Embryonic facial prominence (tissue), 1 donor: Measurements from ENCODE around the gene HRG.

Experiments
- DNase-seq: peaks from one replicate; pipeline ENCODE4 v3.0.0-alpha.2; 2016; ENCODE audit errors: extremely low spot score

The HRG gene

GRCh38 chr3:186637686-186638085 lies 28.1 kb upstream of the HRG start:
- no peak for DNase-seq

GRCh38 chr3:186638259-186638658 lies 27.6 kb upstream of the HRG start:
- DNase-seq, result no peak

- DNase-seq, result no peak
Observed at GRCh38 chr3:186639778-186640472, 25.9 kb upstream of the HRG start, which contains the start of gene FETUB. Gene FETUB, plus strand, starts transcription at chr3:186640399. Its CDS starts 62 bp downstream, at chr3:186640461.

GRCh38 chr3:186640473-186640818 lies 25.4 kb upstream of the HRG start:
- no peak for DNase-seq

GRCh38 chr3:186640929-186641328 lies 24.9 kb upstream of the HRG start:
- no peak for DNase-seq

- no peak for DNase-seq
Observed at GRCh38 chr3:186642014-186642413, 23.8 kb upstream of the HRG start.

- DNase-seq, result no peak
Observed at GRCh38 chr3:186643493-186643892, 22.3 kb upstream of the HRG start.

- no peak for DNase-seq
Observed at GRCh38 chr3:186644683-186645082, 21.1 kb upstream of the HRG start.

- DNase-seq, result no peak
Observed at GRCh38 chr3:186646106-186646505, 19.7 kb upstream of the HRG start.

GRCh38 chr3:186646841-186647240 lies 19.0 kb upstream of the HRG start:
- DNase-seq, result no peak

GRCh38 chr3:186648851-186649250 lies 17.0 kb upstream of the HRG start:
- DNase-seq, result no peak

- DNase-seq, result no peak
Observed at GRCh38 chr3:186651678-186652215, 14.1 kb upstream of the HRG start.

GRCh38 chr3:186653080-186653707 lies 12.6 kb upstream of the HRG start:
- DNase-seq, result no peak

GRCh38 chr3:186653984-186654383 lies 11.8 kb upstream of the HRG start:
- DNase-seq, result no peak

GRCh38 chr3:186663361-186664118 lies 2.3 kb upstream of the HRG start:
- no peak for DNase-seq

- no peak for DNase-seq
Observed at GRCh38 chr3:186664119-186664495, 1.7 kb upstream of the HRG start.

- DNase-seq, result no peak
Observed at GRCh38 chr3:186664506-186664905, 1.3 kb upstream of the HRG start.

GRCh38 chr3:186668426-186668825 lies 2.6 kb downstream of the HRG start:
- no peak for DNase-seq

- DNase-seq, result no peak
Observed at GRCh38 chr3:186669378-186670084, 3.7 kb downstream of the HRG start.

- DNase-seq, result no peak
Observed at GRCh38 chr3:186670155-186670554, 4.3 kb downstream of the HRG start.

GRCh38 chr3:186671051-186671450 lies 5.2 kb downstream of the HRG start:
- DNase-seq, result no peak

- no peak for DNase-seq
Observed at GRCh38 chr3:186678604-186679003, 12.8 kb downstream of the HRG start.
